Calu3 (cell line): ENCODE measurements around the gene KCNG2. TPM values are rescaled to one million over a fixed set of nuclear protein-coding genes. Genes with fewer than 3 reads are reported as not detected.

Experiments used
- BruUV-seq: library from RNA; stranded (reverse); fragments of 400-500 nt; replicated peaks from 2 replicates; lab custom pipeline; 2021; lab: Mats Ljungman, UMichigan
- CTCF ChIA-PET: fragments of 300-600 bp; sonication (Branson Sonifier 250); formaldehyde crosslinking; loops from one replicate; lab custom pipeline; 2022; ENCODE audit warnings: antibody characterized with exemption; lab: Charles Lee
- DNase-seq: peaks from one replicate; pipeline ENCODE4 v3.0.0; 2022
- H3K27ac Mint-ChIP-seq: one replicate; pipeline ENCODE4 v1.8.0; 2022; ENCODE audit warnings: mixed read lengths; ENCODE audit not compliant: unreplicated experiment
- H3K27me3 Mint-ChIP-seq: one replicate; pipeline ENCODE4 v1.8.0; 2022; ENCODE audit warnings: mixed read lengths; ENCODE audit not compliant: unreplicated experiment
- H3K36me3 Mint-ChIP-seq: one replicate; pipeline ENCODE4 v1.8.0; 2022; ENCODE audit warnings: mild to moderate bottlenecking, moderate library complexity, mixed read lengths; ENCODE audit not compliant: insufficient read depth, unreplicated experiment
- H3K4me1 Mint-ChIP-seq: one replicate; pipeline ENCODE4 v1.8.0; 2022; ENCODE audit warnings: mild to moderate bottlenecking, low read depth, mixed read lengths; ENCODE audit not compliant: unreplicated experiment
- H3K4me3 Mint-ChIP-seq: one replicate; pipeline ENCODE4 v1.8.0; 2022; ENCODE audit warnings: mild to moderate bottlenecking, low read depth, moderate library complexity, mixed read lengths; ENCODE audit not compliant: unreplicated experiment
- H3K9me3 Mint-ChIP-seq: one replicate; pipeline ENCODE4 v1.8.0; 2022; ENCODE audit warnings: low read depth, mixed read lengths; ENCODE audit not compliant: unreplicated experiment
- CTCF ChIP-seq: fragments of 200-600 bp; IDR thresholded peaks from one replicate; pipeline ENCODE4 v1.8.0; 2022; ENCODE audit warnings: antibody characterized with exemption; ENCODE audit not compliant: unreplicated experiment
- intact Hi-C: fragments of 100-400 bp; cut with micrococcal nuclease; formaldehyde crosslinking; loops from one replicate; pipeline ENCODE4 v1.10.0; 2022; ENCODE audit not compliant: unreplicated experiment
- total RNA-seq: library from RNA; stranded (reverse); gene quantifications from 2 replicates; pipeline ENCODE4 v1.2.3, GENCODE V29; 2022

Gene KCNG2
- total RNA-seq, 1 experiment from 2014 or later, result not detected

GRCh38 chr18:79785831-79786230 is 11.9 kb upstream of the KCNG2 start:
- Mint-ChIP-seq H3K36me3 (no peaks in the 10 kb centered on the region), H3K4me3 (no peak overlapping the region), H3K4me1 (no peaks in the 10 kb centered on the region), H3K27me3 (peaks cover 5% of the 10 kb centered on the region), H3K27ac (no peak overlapping the region), H3K9me3 (no peaks in the 10 kb centered on the region)
- no TSS peak for BruUV-seq
- CTCF ChIA-PET, result no interaction called here
- intact Hi-C loops, result no loop called here
- TF ChIP-seq CTCF, result no peak
- DNase-seq, result no peak

- no TSS peak for BruUV-seq
- Mint-ChIP-seq H3K27me3 (peaks cover 10% of the 10 kb centered on the region), H3K4me3 (no peak overlapping the region), H3K9me3 (no peaks in the 10 kb centered on the region), H3K36me3 (no peaks in the 10 kb centered on the region), H3K4me1 (peaks cover 2% of the 10 kb centered on the region), H3K27ac (no peak overlapping the region)
- CTCF ChIA-PET, result no interaction called here
- no peak for DNase-seq
- intact Hi-C loops, result no loop called here
- no peak for TF ChIP-seq CTCF
Observed at GRCh38 chr18:79786304-79786703, 11.4 kb upstream of the KCNG2 start.

- CTCF ChIA-PET, result no interaction called here
- H3K9me3 Mint-ChIP-seq, result no peaks in the 10 kb centered on the region
- peaks cover 9% of the 10 kb centered on the region for H3K4me1 Mint-ChIP-seq
- no peak overlapping the region for H3K27ac Mint-ChIP-seq
- DNase-seq, result no peak
- BruUV-seq, result no TSS peak
- no peak for TF ChIP-seq CTCF
- H3K36me3 Mint-ChIP-seq, result no peaks in the 10 kb centered on the region
- no peak overlapping the region for H3K4me3 Mint-ChIP-seq
- intact Hi-C loops, result no loop called here
- H3K27me3 Mint-ChIP-seq, result peaks cover 17% of the 10 kb centered on the region
Observed at GRCh38 chr18:79786786-79787526, 10.8 kb upstream of the KCNG2 start.

DNA sequence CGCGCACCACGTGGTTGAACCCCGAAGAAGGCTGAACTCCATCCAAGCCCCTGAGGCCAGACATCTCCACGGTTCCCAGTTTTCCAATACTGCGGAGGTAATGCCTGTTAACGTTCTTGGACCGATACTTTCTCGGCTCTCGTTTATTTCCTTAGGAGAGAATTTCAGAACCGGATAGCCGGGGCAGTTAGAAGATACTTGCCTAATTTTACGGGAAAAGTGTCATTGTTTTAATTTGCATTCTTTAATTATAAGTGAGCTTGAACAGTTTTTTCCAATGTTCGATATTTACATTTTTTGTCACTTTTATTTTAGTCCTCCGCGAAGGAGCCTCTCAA is 10.2 kb upstream of the KCNG2 start:
- TF ChIP-seq CTCF, result no peak
- intact Hi-C loops, result no loop called here
- BruUV-seq, result no TSS peak
- H3K36me3 Mint-ChIP-seq, result no peaks in the 10 kb centered on the region
- CTCF ChIA-PET, result no interaction called here
- H3K4me1 Mint-ChIP-seq, result peaks cover 9% of the 10 kb centered on the region
- no peak overlapping the region for H3K4me3 Mint-ChIP-seq
- peaks cover 22% of the 10 kb centered on the region for H3K27me3 Mint-ChIP-seq
- H3K27ac Mint-ChIP-seq, result no peak overlapping the region
- H3K9me3 Mint-ChIP-seq, result no peaks in the 10 kb centered on the region
- DNase-seq, result no peak
